NCI-H2029 treated with DMSO at 0.1 percent for 48 hours (cell line): ENCODE data around the gene MAN2B1.
"Not testable (repeated sequence)": the region's sequence is repeated elsewhere in the genome, so short reads cannot be mapped to it uniquely, and the experiment has no call there.

Experiments
- DNase-seq: peaks from one replicate; lab custom pipeline; 2025; lab: John Stamatoyannopoulos, UW

MAN2B1 gene

DNA sequence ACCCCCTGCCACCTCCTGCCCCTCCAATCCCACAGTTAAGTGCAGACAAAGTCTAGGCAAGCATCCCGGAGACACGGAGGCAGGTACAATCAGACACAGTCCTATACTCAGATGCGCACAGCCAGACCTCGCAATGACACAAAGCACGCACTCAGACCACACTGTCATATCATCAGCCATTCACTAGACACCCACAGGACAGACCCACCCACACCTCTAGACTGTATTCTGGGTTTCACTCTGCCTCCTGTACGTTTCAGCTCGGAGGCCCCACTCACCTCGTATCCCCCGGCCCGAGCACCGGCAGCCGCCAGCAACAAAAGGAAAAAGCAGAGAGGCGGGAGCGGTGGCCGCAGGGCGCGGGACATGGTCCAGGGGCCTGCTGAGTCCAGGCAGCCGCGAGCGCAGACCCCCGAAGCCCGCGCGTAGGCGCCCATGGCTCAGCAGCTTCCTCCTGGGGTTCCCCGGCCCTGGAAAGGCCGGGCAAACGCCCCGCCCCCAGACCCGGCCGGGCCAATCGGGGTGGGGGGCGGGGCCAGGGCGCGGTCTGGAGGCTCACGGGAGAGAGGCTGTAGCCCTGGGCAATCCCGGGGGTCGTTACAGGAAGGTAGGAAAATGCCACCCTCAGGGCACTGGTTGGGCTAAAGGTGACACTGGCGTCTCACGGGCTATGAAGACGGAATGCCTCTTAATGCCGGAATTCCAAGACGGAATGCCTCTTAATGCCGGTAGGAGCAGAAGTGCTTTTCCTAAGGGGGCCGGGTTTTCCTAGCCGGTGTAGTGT is at the start of gene MAN2B1, which contains the start of gene WDR83:
MAN2B1 (minus strand) TSS at position 478 of the 784 bp plus-strand sequence; CDS start at position 437, 41 bp downstream.
WDR83 (plus strand) TSS at position 543 of the 784 bp plus-strand sequence. CDS start 2,984 bp downstream, outside the sequence.
- DNase-seq = peak; percentile 19

DNA sequence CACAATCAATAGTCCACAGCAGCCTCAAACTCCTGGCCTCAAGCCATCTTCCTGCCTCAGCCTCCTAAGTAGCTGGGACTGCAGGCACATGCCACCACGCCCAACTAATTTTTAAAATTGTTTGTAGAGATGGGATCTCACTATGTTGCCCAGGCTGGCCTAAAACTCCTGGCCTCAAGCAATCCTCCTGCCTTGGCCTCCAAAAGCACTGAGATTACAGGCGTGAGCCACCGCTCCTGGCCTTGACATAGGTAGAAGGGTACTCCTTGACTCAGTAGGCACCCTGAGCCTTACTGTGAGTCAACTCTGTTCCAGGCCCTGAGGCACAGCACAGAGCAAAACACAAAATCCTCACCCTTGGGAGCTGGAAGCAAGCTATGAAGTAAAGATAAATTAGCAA is 49.4 kb upstream of the MAN2B1 start:
- DNase-seq = no peak

DNA sequence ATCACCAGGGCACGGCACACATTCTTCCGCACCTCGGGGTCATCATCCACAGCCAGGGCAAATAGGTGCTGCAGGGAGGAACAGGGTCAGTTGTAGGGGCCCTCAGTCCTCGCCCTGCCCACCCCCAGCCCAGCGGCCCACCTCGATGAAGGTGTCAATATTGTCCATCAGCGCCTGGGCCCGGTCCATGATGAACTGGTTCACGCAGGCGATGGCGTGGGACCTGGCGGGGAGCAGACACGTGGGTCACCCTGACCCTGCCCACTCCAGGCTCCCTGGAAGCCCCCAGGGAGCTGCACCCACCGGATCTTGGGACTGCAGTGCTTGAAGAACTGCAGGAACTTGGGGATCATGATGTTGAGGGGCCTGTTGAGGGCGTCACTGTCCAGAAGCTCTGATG is 48.6 kb upstream of the MAN2B1 start:
- no peak for DNase-seq

DNA sequence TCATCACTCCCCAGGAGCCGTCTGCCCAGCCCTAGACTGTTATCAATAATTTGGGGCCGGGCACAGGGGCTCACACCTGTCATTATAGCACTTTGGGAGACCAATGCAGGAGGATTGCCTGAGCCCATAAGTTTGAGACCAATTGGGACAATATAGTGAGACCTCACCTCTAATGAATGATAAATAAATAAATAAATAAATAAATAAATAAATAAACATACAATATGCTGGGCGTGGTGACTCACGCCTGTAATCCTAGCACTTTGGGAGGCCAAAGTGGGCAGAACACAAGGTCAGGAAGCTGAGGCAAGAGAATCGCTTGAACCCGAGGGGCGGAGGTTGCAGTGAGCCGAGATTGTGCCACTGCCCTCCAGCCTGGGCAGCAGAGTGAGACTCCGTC is 46.8 kb upstream of the MAN2B1 start:
- DNase-seq = not testable (repeated sequence)

DNA sequence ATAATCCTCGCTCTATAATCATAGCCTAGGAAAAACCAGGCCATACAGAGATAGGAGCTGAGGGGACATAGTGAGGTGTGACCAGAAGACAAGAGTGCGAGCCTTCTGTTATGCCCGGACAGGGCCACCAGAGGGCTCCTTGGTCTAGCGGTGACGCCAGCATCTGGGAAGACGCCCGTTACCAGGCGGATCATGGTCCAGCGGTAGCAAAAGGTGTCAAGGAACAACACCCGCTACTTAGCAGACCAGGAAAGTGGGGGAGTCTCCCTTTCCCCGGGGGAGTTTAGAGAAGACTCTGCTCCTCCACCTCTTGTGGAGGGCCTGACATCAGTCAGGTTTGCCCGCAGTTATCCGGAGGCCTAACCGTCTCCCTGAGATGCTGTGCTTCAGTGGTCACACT is 45.5 kb upstream of the MAN2B1 start:
- DNase-seq = not testable (repeated sequence)

DNA sequence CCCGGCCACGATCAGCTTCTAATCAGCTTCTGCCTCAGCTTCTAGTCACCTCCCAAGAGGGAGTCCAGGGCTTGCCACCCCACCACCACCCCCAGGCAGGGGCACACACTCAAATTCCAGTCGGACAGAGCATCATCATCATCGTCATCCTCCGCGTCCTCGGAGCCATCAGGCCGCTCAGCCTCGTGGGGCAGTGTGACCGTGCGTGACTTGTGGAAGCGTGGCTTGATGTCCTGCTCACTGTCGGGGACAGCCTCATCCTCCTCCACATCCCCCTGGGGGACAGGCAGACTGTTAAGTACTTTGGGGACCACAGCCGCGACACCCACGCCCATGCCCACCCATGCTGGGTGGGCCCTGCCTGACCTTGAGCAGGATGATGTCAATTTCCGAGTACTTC is 44.6 kb upstream of the MAN2B1 start:
- no peak for DNase-seq

DNA sequence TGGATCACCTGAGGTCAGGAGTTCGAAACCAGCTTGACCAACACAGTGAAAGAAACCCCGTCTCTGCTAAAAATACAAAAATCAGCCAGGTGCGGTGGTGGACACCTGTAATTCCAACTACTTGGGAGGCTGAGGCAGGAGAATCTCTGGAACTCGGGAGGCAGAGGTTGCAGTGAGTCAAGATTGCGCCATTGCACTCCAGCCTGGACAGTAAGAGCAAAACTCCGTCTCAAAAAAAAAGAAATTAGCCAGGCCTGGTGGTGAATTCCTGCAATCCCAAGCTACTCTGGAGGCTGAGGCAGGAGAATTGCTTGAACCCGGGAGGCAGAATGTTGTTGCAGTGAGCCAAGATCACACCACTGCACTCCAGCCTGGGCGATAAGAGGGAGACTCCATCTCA is 42.1 kb upstream of the MAN2B1 start:
- no peak for DNase-seq

DNA sequence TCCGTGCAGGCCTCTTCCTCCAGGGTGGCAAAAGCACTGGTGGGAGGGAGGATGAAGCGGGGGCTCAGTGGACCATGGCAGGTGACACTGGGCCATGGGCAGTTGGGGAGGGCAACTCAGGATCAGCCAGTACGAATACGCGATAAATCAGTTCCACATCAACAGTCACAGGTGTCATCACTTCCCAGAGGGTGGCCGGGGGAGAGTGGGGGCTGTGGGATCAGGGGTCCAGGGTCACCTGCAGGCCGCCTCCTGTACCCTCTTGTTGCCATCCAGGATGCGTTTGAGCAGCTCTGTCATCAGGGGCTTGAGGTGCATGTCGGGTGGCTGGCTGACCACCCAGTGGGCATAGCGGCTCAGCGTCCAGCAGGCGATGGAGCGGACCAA is 39.8 kb upstream of the MAN2B1 start:
- DNase-seq = no peak

DNA sequence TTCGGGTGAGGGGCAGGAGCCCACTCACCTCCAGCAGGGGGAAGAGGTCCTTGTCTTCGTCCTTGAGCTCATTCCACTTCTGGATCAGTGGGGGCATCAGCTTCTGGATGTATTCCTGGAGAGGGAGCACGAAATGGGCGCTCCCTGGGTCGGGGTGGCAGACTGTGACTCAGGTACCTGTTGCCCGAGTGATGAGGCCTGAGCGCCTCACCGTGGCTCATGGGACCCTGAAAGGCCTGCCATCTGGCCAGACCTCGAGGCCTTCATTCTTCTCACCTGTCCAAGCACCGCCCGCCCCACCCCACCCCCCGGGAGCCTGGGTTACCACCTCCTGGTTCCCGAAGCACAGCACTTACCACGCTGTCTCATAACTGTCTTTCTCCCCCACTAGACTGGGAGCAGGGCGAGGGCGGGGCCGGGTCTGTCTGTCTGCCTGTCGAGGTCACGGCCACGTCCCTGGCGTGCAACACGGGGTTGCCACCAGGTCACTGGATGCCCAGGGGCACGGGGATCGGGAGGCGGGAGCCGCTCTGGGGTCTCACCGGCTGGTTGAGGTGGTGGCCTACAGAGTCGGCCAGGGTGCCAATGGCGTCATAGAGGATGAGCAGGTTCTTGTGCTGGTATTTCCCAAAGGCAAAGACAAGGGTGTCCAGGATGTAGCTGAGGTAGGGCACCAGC is 39.3 kb upstream of the MAN2B1 start:
- no peak for DNase-seq

DNA sequence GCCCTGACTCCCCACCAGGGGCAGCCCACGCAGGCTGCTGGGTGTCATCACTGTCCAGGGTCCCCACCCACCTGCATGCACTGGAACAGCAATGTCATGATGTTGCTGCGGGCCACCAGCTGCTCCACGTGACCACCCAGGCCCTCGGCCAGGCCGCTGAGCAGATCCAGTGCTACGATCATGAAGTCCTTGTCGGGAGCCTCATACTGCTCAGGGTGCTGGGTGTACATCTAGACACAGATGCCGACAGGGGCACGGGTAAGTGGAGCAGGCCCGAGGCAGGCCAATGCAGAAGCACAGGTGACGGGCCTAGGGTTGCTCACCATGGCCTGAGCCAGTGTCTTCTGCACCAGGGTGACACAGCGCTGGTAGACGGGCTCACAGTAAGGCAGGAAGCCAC is 38.6 kb upstream of the MAN2B1 start:
- no peak for DNase-seq

DNA sequence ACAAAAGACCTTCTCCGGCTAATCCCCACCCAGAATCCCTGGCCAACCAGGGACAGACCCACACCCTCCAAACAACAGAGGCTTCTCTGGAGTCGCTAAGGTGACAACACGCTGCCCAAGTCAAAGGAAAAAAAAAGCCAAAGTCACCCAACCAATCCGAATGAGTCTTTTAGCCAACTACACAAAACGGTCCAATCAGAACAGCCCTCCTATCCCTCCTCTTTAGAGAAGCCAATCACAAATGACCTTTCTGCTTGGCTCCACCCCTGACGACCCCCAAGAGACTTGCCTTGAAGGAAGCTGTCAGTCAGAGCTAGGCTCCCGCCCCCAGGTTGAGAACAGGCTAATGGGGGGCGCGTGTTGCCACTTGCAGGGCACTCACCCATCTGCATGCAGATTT is 36.5 kb upstream of the MAN2B1 start:
- no peak for DNase-seq

DNA sequence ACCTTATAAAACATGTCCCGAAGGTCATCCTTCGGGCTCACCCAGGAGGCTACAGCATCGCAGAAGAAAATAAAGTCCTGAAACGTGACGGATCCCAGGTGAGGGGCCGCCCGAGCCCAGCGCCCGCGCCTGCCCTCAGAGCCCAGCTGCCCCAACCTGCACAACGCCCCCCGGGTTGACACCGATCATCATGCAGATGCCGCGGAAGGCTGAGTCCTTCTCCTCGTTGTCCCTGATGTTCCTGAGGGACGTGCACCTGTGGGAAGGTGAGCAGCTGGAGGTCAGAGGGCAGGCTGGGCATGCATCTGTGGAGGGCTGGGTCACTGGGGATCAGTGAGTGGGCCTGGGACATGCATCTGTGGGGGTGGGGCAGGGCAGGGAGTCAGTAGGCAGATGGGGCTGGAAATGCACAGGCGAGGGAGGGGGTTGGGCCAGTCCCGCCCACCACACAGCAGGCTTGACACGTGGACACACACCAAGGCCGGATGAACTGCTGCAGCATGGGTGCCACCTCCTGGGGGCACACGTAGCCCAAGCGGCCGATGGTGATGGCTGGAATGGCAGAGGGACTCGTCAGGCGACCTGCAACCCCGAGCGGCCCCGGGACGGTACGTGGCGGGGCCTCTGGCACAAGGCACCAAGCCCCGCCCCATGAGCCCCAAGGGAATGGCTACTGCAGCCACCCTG is 35.2 kb upstream of the MAN2B1 start:
- no peak for DNase-seq

DNA sequence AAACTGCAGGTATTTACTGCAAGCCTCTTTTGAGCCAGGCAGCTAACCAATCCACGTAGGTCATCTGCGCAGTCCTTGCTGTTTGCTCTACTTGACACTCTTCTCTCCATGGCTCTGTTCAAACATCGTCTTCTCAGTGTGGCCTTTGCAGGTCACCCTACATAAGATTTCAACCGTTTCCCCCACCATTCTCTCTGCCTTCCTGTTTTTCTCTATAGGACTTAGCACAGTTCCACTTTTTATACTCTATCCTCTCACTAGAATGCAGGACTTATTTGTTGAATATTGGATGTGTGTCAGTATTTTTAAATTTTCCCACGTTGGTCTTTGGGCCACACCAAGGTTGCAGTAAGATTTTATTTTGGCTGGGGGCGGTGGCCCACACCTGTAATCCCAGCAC is 31.6 kb upstream of the MAN2B1 start:
- no peak for DNase-seq

DNA sequence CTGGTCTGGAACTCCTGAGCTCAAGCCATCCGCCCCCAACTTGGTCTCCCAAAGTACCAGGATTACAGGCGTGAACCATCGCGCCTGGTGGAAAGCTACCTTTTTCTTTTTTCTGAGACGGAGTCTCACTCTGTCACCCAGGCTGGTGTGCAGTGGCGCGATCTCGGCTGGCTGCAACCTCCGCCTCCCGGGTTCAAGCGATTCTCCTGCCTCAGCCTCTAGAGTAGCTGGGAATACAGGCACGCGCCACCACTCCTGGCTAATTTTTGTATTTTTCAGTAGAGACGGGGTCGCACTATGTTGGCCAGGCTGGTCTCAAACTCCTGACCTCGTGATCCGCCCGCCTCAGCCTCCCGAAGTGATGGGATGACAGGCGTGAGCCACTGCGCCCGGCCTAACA is 30.9 kb upstream of the MAN2B1 start:
- DNase-seq = not testable (repeated sequence)

DNA sequence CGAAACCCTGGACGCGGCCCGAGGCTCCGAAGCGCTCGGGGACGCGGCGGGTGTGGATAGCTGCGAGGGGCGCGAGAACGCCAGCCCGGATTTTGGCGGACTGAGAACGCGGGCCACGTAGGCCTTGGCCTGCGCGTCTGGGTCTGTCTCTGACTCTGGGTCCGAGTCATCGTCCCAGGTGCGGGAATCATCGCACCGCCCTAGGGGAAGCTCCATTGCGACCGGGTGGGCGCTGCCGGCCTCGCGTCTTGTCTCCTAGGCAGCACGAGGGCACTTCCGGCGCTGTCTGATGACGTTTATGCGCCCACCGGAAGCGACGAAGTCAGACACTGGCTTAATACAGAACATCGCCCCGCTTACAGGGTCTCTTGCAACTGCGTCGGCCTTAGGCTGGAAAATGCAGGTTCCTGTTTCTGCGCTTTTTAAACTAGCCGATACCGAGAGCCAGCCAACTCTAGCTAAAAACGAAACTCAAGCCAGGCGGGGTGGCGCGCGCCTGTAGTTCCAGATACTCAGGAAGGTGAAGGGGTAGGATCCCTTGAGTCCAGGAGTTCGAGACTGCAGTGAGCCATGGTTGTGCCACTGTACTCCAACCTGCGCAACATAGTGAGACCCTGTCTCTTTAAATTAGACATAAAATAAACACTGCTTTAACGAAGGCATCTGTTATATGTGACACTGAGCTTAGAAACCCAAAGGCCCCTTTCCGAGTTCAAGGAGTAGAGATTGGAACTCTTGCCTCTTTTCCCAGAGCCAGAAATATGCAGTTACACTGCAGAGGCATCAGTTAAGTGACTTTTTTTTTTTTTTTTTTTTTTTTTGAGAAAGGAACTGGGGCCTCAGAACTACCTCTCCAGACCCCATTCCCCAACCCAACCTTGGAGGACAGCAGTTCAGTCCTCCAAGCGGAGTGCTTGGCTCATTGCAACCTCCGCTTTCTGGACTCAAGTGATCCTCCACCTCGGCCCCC is 30.1 kb upstream of the MAN2B1 start, which contains the start of gene FBXW9:
FBXW9 (minus strand) TSS at position 266 of the 970 bp plus-strand sequence; CDS start at position 216, 50 bp downstream.
- DNase-seq = peak; percentile 67

DNA sequence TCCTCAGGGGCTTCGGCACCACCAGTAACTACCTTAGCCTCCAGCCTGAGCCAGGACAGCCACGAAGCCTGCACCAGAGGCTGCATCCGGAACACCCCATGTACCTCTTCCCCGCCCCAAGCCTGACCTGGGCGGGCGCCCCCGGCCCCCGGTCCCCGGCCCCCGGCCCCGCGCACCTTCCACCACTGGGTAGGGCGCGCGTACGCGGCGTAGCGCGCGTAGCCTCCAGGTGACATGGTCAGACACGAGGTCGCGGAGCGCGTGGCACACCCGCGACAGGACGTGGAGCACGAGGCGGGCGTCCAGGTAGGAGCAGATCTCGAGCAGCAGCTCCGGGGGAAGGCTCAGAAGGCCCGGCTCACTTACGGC is 29.4 kb upstream of the MAN2B1 start:
- no peak for DNase-seq

DNA sequence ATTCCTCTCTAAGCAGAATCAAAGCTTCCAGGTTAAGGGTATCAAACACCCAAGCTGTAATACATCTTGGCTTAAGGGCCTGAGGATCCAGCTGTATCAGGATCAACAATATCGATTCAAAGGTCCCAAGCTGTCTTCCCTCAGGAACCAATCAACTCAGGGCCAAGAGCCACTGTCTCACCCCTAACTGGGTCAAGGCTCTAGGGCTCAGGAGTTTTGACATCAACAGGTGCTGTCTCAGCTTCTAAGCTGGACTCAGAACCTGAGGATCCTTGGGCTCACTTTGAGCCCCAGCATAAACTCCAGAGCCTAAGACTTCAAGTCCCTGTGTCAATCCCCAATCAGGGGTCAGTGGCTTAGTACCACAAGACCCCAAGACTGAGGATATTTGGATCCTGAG is 29.0 kb upstream of the MAN2B1 start:
- DNase-seq = no peak

DNA sequence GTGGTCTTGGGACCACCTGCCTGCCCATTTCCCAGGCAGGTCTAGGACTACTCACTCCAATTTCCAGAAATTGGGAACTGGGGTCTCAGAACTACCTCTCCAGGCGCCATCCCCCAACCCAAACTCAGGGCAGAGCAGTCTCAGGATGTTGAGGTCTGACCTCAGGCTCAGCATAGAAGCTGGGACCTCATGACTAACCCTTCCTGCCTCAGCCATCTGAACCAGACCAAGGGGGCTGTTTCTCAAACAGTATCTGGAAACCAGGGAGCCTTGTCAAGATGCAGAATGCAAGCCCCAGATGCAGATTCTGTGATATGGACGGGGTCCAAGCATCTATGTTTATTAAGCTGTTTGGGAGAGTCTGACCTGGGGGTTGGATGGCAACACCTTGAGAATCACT is 28.6 kb upstream of the MAN2B1 start:
- DNase-seq = no peak

DNA sequence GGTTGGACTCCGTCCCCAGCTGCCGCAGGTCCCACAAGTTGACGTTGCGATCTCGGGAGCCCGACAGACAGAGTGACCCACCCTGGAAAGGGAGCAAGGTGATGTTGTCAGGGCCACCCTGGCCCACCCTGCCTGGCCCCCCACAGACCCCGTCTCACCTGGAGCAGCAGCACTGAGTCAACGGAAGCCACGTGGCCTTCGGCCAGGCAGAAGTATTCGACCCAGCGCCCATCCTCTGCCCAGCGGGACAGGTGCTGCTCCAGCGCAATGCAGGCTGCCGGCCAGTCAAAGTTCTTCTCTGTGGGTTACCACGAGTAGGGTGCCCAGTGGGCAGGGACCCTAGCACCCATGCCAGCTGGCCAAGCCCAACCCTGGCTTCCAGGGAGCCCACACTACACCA is 28.1 kb upstream of the MAN2B1 start:
- no peak for DNase-seq

DNA sequence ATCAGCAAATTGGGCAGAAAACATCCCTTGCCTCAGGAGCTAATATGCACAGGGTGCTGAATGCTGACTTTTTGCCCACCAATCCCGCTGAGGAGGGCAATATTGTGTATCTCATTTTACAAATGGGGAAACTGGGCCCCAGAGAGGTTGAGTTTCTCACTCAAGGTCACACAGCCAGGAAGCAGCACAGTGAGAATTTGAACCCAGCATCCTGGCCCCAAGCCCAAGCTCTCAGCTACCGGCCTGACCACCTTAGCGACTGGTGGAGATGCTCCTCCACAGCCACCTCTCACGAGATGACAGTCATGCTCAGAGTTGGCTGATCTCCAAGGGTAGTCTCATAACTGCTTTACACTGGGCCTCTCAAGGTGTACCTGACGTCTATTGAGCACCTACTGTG is 26.4 kb upstream of the MAN2B1 start:
- no peak for DNase-seq

DNA sequence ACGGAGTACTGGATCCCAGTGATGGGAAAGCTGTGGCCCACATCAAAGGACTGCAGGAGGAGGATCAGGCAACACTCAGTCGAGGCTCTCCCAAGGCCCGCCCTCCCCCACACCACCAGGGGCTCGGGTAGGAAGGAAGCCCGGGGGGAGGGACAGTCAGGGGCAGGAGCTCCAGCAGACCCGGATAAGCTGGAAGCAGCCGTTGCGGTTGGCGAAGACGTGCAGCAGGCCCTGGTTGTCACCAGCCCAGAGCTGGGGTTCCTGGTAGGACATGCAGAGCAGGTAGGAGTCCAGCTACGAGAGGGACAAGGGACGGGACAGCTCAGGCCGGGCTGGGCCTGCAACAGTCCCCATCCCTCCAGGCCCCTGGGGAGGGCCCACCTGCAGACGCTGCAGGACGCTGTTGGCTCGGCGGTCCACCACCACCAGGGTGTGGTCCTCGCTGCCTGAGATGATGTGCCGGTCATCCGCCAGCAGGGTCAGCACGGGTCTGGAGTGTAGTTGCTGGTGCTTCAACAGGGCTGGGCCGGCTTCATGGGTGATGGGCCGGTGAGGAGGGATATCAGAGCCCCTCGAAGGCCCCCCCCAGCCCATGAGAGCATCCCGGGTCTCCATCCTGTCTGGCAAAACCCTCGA is 23.2 kb upstream of the MAN2B1 start:
- DNase-seq = no peak
